ENCODE measurements around the gene SFSWAP.

GRCh38 chr12:131695968-131696367, 14.9 kb upstream of the SFSWAP start:
- TF ChIP-seq GLIS3 (CRISPR knock-in tag; IDR thresholded peaks at IDR 0.05) (no peak), BACH2 (CRISPR knock-in tag; IDR thresholded peaks at IDR 0.05; ENCODE audit: borderline replicate concordance) (no peak), TCF4 (CRISPR knock-in tag; IDR thresholded peaks at IDR 0.05; ENCODE audit: borderline replicate concordance) (no peak), ARNTL (CRISPR knock-in tag; IDR thresholded peaks at IDR 0.05; ENCODE audit: borderline replicate concordance, low read depth) (no peak), ESRRG (CRISPR knock-in tag; IDR thresholded peaks at IDR 0.05) (no peak), CREB5 (CRISPR knock-in tag; IDR thresholded peaks at IDR 0.05; ENCODE audit: low read depth) (no peak), ZNF565 (CRISPR knock-in tag; conservative IDR thresholded peaks at IDR 0.05; ENCODE audit: low read depth) (no peak), CSDC2 (CRISPR knock-in tag; IDR thresholded peaks at IDR 0.05) (no peak), SNAI2 (CRISPR knock-in tag; IDR thresholded peaks at IDR 0.05) (no peak), RARB (CRISPR knock-in tag; IDR thresholded peaks at IDR 0.05) (no peak)
- TF ChIP-seq, protein P1, sequence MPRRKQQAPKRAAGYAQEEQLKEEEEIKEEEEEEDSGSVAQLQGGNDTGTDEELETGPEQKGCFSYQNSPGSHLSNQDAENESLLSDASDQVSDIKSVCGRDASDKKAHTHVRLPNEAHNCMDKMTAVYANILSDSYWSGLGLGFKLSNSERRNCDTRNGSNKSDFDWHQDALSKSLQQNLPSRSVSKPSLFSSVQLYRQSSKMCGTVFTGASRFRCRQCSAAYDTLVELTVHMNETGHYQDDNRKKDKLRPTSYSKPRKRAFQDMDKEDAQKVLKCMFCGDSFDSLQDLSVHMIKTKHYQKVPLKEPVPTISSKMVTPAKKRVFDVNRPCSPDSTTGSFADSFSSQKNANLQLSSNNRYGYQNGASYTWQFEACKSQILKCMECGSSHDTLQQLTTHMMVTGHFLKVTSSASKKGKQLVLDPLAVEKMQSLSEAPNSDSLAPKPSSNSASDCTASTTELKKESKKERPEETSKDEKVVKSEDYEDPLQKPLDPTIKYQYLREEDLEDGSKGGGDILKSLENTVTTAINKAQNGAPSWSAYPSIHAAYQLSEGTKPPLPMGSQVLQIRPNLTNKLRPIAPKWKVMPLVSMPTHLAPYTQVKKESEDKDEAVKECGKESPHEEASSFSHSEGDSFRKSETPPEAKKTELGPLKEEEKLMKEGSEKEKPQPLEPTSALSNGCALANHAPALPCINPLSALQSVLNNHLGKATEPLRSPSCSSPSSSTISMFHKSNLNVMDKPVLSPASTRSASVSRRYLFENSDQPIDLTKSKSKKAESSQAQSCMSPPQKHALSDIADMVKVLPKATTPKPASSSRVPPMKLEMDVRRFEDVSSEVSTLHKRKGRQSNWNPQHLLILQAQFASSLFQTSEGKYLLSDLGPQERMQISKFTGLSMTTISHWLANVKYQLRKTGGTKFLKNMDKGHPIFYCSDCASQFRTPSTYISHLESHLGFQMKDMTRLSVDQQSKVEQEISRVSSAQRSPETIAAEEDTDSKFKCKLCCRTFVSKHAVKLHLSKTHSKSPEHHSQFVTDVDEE (CRISPR knock-in tag; IDR thresholded peaks at IDR 0.05), result no peak
- TF ChIP-seq, protein P2, sequence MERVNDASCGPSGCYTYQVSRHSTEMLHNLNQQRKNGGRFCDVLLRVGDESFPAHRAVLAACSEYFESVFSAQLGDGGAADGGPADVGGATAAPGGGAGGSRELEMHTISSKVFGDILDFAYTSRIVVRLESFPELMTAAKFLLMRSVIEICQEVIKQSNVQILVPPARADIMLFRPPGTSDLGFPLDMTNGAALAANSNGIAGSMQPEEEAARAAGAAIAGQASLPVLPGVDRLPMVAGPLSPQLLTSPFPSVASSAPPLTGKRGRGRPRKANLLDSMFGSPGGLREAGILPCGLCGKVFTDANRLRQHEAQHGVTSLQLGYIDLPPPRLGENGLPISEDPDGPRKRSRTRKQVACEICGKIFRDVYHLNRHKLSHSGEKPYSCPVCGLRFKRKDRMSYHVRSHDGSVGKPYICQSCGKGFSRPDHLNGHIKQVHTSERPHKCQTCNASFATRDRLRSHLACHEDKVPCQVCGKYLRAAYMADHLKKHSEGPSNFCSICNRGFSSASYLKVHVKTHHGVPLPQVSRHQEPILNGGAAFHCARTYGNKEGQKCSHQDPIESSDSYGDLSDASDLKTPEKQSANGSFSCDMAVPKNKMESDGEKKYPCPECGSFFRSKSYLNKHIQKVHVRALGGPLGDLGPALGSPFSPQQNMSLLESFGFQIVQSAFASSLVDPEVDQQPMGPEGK (CRISPR knock-in tag; IDR thresholded peaks at IDR 0.05; ENCODE audit: borderline replicate concordance), result no peak
- TF ChIP-seq, protein P3, sequence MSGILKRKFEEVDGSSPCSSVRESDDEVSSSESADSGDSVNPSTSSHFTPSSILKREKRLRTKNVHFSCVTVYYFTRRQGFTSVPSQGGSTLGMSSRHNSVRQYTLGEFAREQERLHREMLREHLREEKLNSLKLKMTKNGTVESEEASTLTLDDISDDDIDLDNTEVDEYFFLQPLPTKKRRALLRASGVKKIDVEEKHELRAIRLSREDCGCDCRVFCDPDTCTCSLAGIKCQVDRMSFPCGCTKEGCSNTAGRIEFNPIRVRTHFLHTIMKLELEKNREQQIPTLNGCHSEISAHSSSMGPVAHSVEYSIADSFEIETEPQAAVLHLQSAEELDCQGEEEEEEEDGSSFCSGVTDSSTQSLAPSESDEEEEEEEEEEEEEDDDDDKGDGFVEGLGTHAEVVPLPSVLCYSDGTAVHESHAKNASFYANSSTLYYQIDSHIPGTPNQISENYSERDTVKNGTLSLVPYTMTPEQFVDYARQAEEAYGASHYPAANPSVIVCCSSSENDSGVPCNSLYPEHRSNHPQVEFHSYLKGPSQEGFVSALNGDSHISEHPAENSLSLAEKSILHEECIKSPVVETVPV (CRISPR knock-in tag; IDR thresholded peaks at IDR 0.05), result no peak
- TF ChIP-seq, protein P4, sequence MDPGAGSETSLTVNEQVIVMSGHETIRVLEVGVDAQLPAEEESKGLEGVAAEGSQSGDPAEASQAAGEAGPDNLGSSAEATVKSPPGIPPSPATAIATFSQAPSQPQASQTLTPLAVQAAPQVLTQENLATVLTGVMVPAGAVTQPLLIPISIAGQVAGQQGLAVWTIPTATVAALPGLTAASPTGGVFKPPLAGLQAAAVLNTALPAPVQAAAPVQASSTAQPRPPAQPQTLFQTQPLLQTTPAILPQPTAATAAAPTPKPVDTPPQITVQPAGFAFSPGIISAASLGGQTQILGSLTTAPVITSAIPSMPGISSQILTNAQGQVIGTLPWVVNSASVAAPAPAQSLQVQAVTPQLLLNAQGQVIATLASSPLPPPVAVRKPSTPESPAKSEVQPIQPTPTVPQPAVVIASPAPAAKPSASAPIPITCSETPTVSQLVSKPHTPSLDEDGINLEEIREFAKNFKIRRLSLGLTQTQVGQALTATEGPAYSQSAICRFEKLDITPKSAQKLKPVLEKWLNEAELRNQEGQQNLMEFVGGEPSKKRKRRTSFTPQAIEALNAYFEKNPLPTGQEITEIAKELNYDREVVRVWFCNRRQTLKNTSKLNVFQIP (CRISPR knock-in tag; IDR thresholded peaks at IDR 0.05; ENCODE audit: borderline replicate concordance, low read depth), result no peak

All from SK-N-SH treated with all-trans-retinoic acid at 6 μM for 48 hours (cell line).